T-helper 17 cell (primary cell): Measurements from ENCODE around the gene MYH14. TPM values are rescaled to one million over a fixed set of nuclear protein-coding genes. Genes with fewer than 3 reads are reported as not detected.

Experiments
- ATAC-seq: fragments of 150-1000 bp; cut with Tn5 transposase; 2 replicates; pipeline ENCODE4 v1.10.0; 2021; ENCODE audit warnings: mild to moderate bottlenecking, moderate library complexity
- DNase-seq, 3 donors: peaks; one replicate each; pipeline versions ENCODE4 v3.0.0 to v3.0.0-alpha.2; 2020 to 2021
- H3K9me3 ChIP-seq: one replicate; pipeline ENCODE4 v1.7.0; 2013; ENCODE audit warnings: low read length, mild to moderate bottlenecking; ENCODE audit not compliant: control insufficient read depth, poor library complexity, severe bottlenecking
- H3K27ac Mint-ChIP-seq: one replicate; pipeline ENCODE4 v1.8.0; 2022; ENCODE audit warnings: mild to moderate bottlenecking, moderate library complexity, mixed read lengths
- H3K27me3 Mint-ChIP-seq: one replicate; pipeline ENCODE4 v1.8.0; 2022; ENCODE audit warnings: mixed read lengths
- H3K36me3 Mint-ChIP-seq: one replicate; pipeline ENCODE4 v1.8.0; 2022; ENCODE audit warnings: low read depth, mixed read lengths
- H3K4me1 Mint-ChIP-seq: one replicate; pipeline ENCODE4 v1.8.0; 2022; ENCODE audit warnings: mild to moderate bottlenecking, mixed read lengths
- H3K4me3 Mint-ChIP-seq: one replicate; pipeline ENCODE4 v1.8.0; 2022; ENCODE audit warnings: mild to moderate bottlenecking, moderate library complexity, mixed read lengths
- total RNA-seq, 4 donors: library from RNA in 2 of 4; stranded (reverse) in 2 of 4; gene quantifications; one replicate each; pipeline ENCODE4 v1.2.3 and lab custom pipeline; 2022 to 2026

The MYH14 gene
- total RNA-seq, 2 donors from 2014 or later = not detected

GRCh38 chr19:50318438-50318837 is 115.0 kb downstream of the MYH14 start:
- H3K27me3 Mint-ChIP-seq = peaks cover 39% of the 10 kb centered on the region
- no peaks in the 10 kb centered on the region for H3K9me3 ChIP-seq
- no peak for ATAC-seq
- DNase-seq = no peak
- peaks cover 10% of the 10 kb centered on the region for H3K4me1 Mint-ChIP-seq
- H3K36me3 Mint-ChIP-seq = peaks cover 5% of the 10 kb centered on the region
- no peak overlapping the region for H3K27ac Mint-ChIP-seq
- H3K4me3 Mint-ChIP-seq = no peak overlapping the region

GRCh38 chr19:50319156-50319555 is 115.7 kb downstream of the MYH14 start:
- no peak for ATAC-seq
- Mint-ChIP-seq H3K36me3 (no peaks in the 10 kb centered on the region), H3K27ac (no peak overlapping the region), H3K4me1 (peaks cover 9% of the 10 kb centered on the region), H3K27me3 (peaks cover 32% of the 10 kb centered on the region), H3K4me3 (no peak overlapping the region)
- DNase-seq = no peak
- H3K9me3 ChIP-seq = no peaks in the 10 kb centered on the region

- no peak overlapping the region for H3K27ac Mint-ChIP-seq
- no peak for DNase-seq
- H3K27me3 Mint-ChIP-seq = peaks cover 29% of the 10 kb centered on the region
Observed at GRCh38 chr19:50320051-50320450, 116.6 kb downstream of the MYH14 start.

GRCh38 chr19:50320596-50320995 is 117.2 kb downstream of the MYH14 start:
- H3K36me3 Mint-ChIP-seq = no peaks in the 10 kb centered on the region
- no peak overlapping the region for H3K4me3 Mint-ChIP-seq
- H3K27me3 Mint-ChIP-seq = peaks cover 28% of the 10 kb centered on the region
- peaks cover 9% of the 10 kb centered on the region for H3K4me1 Mint-ChIP-seq
- ATAC-seq (no peak), DNase-seq (no peak)
- H3K9me3 ChIP-seq = no peaks in the 10 kb centered on the region
- no peak overlapping the region for H3K27ac Mint-ChIP-seq

More at GRCh38 chr19:50320051-50320450, 116.6 kb downstream of the MYH14 start:
- H3K9me3 ChIP-seq = no peaks in the 10 kb centered on the region
- Mint-ChIP-seq H3K4me1 (peaks cover 9% of the 10 kb centered on the region), H3K4me3 (no peak overlapping the region), H3K36me3 (no peaks in the 10 kb centered on the region)
- ATAC-seq = no peak

GRCh38 chr19:50321831-50322230 is 118.4 kb downstream of the MYH14 start:
- H3K27me3 Mint-ChIP-seq = peaks cover 17% of the 10 kb centered on the region
- H3K36me3 Mint-ChIP-seq = no peaks in the 10 kb centered on the region
- no peak overlapping the region for H3K27ac Mint-ChIP-seq
- DNase-seq = no peak
- ATAC-seq = no peak
- H3K4me3 Mint-ChIP-seq = no peak overlapping the region
- no peaks in the 10 kb centered on the region for H3K9me3 ChIP-seq
- peaks cover 11% of the 10 kb centered on the region for H3K4me1 Mint-ChIP-seq

GRCh38 chr19:50322234-50322633 is 118.8 kb downstream of the MYH14 start:
- H3K9me3 ChIP-seq = no peaks in the 10 kb centered on the region
- no peak for DNase-seq
- Mint-ChIP-seq H3K27me3 (peaks cover 17% of the 10 kb centered on the region), H3K4me1 (peaks cover 15% of the 10 kb centered on the region), H3K36me3 (no peaks in the 10 kb centered on the region), H3K27ac (no peak overlapping the region), H3K4me3 (no peak overlapping the region)
- no peak for ATAC-seq

GRCh38 chr19:50322931-50323781 is 119.7 kb downstream of the MYH14 start:
- DNase-seq (no peak), ATAC-seq (no peak)
- Mint-ChIP-seq H3K36me3 (no peaks in the 10 kb centered on the region), H3K27ac (no peak overlapping the region), H3K27me3 (peaks cover 17% of the 10 kb centered on the region), H3K4me3 (no peak overlapping the region), H3K4me1 (peaks cover 22% of the 10 kb centered on the region)
- H3K9me3 ChIP-seq = no peaks in the 10 kb centered on the region

GRCh38 chr19:50323782-50324133 is 120.3 kb downstream of the MYH14 start:
- H3K9me3 ChIP-seq = no peaks in the 10 kb centered on the region
- Mint-ChIP-seq H3K27ac (no peak overlapping the region), H3K4me3 (no peak overlapping the region), H3K36me3 (no peaks in the 10 kb centered on the region), H3K4me1 (peaks cover 22% of the 10 kb centered on the region), H3K27me3 (peaks cover 17% of the 10 kb centered on the region)
- DNase-seq (no peak), ATAC-seq (no peak)

GRCh38 chr19:50324331-50324730 is 120.9 kb downstream of the MYH14 start:
- ATAC-seq (no peak), DNase-seq (no peak)
- no peak overlapping the region for H3K27ac Mint-ChIP-seq
- no peaks in the 10 kb centered on the region for H3K36me3 Mint-ChIP-seq
- H3K9me3 ChIP-seq = no peaks in the 10 kb centered on the region
- peaks cover 23% of the 10 kb centered on the region for H3K4me1 Mint-ChIP-seq
- H3K4me3 Mint-ChIP-seq = no peak overlapping the region
- H3K27me3 Mint-ChIP-seq = peaks cover 12% of the 10 kb centered on the region

- Mint-ChIP-seq H3K36me3 (no peaks in the 10 kb centered on the region), H3K27me3 (peaks cover 9% of the 10 kb centered on the region), H3K27ac (no peak overlapping the region), H3K4me3 (peak overlapping the region; percentile 68), H3K4me1 (peaks cover 27% of the 10 kb centered on the region)
- no peaks in the 10 kb centered on the region for H3K9me3 ChIP-seq
- ATAC-seq (peak; percentile 33), DNase-seq (peak; percentile 64 to 71 (median 67))
Observed at GRCh38 chr19:50325310-50326100, 122.1 kb downstream of the MYH14 start.

GRCh38 chr19:50326101-50326664 is 122.8 kb downstream of the MYH14 start:
- no peaks in the 10 kb centered on the region for H3K9me3 ChIP-seq
- peaks cover 29% of the 10 kb centered on the region for H3K4me1 Mint-ChIP-seq
- DNase-seq = no peak
- H3K4me3 Mint-ChIP-seq = peak overlapping the region; percentile 68
- ATAC-seq = no peak
- peaks cover 9% of the 10 kb centered on the region for H3K27me3 Mint-ChIP-seq
- H3K36me3 Mint-ChIP-seq = no peaks in the 10 kb centered on the region
- no peak overlapping the region for H3K27ac Mint-ChIP-seq

GRCh38 chr19:50327013-50327412 is 123.6 kb downstream of the MYH14 start:
- Mint-ChIP-seq H3K4me1 (peaks cover 36% of the 10 kb centered on the region), H3K27ac (peak overlapping the region; percentile 1), H3K36me3 (peaks cover 3% of the 10 kb centered on the region), H3K4me3 (peak overlapping the region; percentile 57), H3K27me3 (peaks cover 10% of the 10 kb centered on the region)
- no peak for DNase-seq
- ATAC-seq = no peak
- H3K9me3 ChIP-seq = no peaks in the 10 kb centered on the region

- Mint-ChIP-seq H3K27ac (peak overlapping the region; percentile 1), H3K36me3 (peaks cover 3% of the 10 kb centered on the region), H3K4me3 (peak overlapping the region; percentile 57), H3K27me3 (peaks cover 5% of the 10 kb centered on the region), H3K4me1 (peaks cover 33% of the 10 kb centered on the region)
- DNase-seq (no peak), ATAC-seq (no peak)
- H3K9me3 ChIP-seq = no peaks in the 10 kb centered on the region
Observed at GRCh38 chr19:50327461-50328223, 124.2 kb downstream of the MYH14 start.
